ENCODE measurements around the gene LHFPL6. TPM values are rescaled to one million over a fixed set of nuclear protein-coding genes. Genes with fewer than 3 reads are reported as not detected.

LHFPL6 gene
- total RNA-seq, 1 donor from 2014 or later, result 31.7 TPM

DNA sequence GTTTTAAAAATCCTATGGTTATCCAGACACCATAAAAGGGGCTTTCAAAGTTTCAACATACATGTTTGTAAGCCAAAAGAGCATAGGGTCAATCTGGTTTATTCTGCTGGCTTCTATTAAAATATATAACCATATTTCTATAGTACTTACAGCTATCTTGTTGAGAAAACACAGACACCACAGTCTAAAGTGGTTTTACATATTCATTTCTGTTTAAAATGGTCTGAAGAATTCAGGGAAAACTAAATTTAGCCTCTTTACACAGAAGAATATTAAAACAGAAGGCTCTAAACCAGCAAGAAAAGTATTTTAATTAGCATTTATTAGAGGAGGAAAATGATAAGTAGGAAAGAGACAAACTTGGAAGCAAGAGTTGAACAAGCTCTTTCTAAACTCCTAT lies 203.9 kb downstream of the LHFPL6 start:
- Mint-ChIP-seq H3K9me3 (peaks cover 4% of the 10 kb centered on the region), H3K4me1 (ENCODE audit: unreplicated experiment) (peaks cover 12% of the 10 kb centered on the region), H3K27me3 (peaks cover 4% of the 10 kb centered on the region), H3K36me3 (no peaks in the 10 kb centered on the region), H3K27ac (no peak overlapping the region), H3K4me3 (no peak overlapping the region)
- TF ChIP-seq, protein P1, sequence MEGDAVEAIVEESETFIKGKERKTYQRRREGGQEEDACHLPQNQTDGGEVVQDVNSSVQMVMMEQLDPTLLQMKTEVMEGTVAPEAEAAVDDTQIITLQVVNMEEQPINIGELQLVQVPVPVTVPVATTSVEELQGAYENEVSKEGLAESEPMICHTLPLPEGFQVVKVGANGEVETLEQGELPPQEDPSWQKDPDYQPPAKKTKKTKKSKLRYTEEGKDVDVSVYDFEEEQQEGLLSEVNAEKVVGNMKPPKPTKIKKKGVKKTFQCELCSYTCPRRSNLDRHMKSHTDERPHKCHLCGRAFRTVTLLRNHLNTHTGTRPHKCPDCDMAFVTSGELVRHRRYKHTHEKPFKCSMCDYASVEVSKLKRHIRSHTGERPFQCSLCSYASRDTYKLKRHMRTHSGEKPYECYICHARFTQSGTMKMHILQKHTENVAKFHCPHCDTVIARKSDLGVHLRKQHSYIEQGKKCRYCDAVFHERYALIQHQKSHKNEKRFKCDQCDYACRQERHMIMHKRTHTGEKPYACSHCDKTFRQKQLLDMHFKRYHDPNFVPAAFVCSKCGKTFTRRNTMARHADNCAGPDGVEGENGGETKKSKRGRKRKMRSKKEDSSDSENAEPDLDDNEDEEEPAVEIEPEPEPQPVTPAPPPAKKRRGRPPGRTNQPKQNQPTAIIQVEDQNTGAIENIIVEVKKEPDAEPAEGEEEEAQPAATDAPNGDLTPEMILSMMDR (conservative IDR thresholded peaks at IDR 0.05), result no peak
- no peak for DNase-seq (ENCODE audit: extremely low spot score, unreplicated experiment)

DNA sequence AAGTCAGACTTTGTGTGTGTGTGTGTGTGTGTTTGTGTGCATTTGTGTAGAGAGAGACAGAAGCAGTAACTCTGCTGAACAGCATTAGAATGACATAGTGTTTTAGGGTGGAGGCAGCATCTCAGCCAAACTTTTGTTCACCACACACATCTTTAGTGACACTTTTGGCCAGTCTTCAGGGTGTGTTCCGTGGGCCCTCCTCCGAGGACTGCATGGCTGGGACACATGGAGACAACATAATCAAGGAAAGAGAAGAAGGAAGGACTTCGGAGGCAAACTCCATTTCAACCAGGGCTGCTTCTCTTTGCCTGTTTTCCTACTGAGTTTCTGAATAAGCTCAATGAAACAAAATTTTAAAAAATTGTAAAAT lies 205.1 kb downstream of the LHFPL6 start:
- Mint-ChIP-seq H3K36me3 (no peaks in the 10 kb centered on the region), H3K27ac (no peak overlapping the region), H3K9me3 (peaks cover 4% of the 10 kb centered on the region), H3K4me3 (no peak overlapping the region), H3K4me1 (ENCODE audit: unreplicated experiment) (peaks cover 8% of the 10 kb centered on the region), H3K27me3 (peaks cover 4% of the 10 kb centered on the region)
- TF ChIP-seq, protein P1 (conservative IDR thresholded peaks at IDR 0.05), result no peak
- DNase-seq (ENCODE audit: extremely low spot score, unreplicated experiment), result no peak

DNA sequence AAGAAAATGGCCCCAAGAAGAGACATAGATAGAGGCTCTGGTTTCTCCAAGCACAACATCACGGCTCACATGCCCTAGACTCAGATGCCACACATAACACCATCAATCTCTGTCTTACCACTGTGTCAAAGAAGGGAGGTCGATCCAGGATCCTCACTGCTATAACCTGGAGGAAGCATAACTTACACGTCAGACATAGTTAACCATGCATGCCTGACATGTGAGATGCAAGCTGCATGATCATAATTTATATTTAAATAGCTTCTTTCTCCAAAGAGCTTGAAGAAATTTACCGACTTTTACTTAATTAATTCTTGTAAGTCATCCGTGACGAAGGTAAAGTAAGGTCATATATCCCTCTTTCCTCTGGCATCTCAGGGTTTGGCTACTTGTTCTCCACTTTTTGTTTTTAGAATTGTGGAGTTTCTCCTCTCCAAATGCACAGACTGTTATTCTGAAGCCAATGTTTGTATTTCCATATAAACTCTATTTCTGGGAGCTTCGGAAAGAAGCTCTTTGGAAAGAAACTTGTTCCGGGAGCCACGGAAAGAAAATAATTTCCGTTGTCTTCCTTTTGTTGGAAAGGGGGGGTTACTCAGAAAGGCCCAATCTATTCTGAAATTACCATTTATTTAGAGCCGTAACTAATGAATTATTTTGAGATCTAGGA lies 205.6 kb downstream of the LHFPL6 start:
- H3K36me3 Mint-ChIP-seq, result no peaks in the 10 kb centered on the region
- H3K4me1 Mint-ChIP-seq (ENCODE audit: unreplicated experiment), result peaks cover 8% of the 10 kb centered on the region
- TF ChIP-seq, protein P1 (conservative IDR thresholded peaks at IDR 0.05), result no peak
- DNase-seq (ENCODE audit: extremely low spot score, unreplicated experiment), result no peak
- H3K4me3 Mint-ChIP-seq, result no peak overlapping the region
- no peak overlapping the region for H3K27ac Mint-ChIP-seq
- peaks cover 4% of the 10 kb centered on the region for H3K27me3 Mint-ChIP-seq
- H3K9me3 Mint-ChIP-seq, result peaks cover 4% of the 10 kb centered on the region

DNA sequence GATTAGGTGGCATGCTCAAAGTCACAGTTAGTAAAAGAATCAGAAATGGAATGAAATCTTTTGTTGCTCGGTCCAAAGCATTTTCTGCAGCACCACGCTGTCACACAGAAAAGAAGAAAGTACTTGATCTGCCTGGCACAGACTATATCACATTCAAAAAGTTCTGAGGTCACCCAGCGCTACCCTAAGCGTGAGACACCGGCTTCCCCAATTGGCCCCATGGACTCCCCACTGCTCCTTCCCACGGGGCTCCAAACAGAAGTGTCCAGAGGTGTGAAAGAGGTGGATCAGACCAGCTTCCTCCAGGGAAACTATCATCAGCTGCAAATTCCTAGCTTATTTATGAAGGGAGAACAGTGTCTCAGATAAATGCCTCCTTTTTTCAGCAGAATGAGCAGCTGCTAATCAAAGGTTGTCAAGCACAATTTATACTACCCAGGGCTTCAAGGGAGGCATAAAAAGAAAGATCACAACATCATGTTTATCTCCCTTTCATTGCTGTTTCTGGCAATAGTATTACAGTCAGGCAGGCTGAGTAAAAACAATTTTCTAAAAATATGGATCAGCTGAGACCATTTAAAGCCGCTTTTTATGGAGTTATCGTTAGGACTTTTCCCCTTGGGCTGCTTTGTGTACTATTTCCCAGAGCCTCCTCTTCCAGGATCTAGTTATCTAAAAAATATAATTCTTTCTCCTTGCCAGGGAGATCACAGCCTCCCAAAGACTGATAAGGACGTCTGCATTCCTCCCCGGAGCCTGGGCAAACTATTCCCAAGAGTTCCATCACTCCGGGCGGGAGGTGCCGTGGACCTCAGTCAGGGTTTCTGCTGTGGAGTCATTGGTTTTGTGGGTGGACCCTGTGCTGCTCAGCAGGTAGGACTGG lies 208.0 kb downstream of the LHFPL6 start:
- Mint-ChIP-seq H3K27ac (no peak overlapping the region), H3K9me3 (no peaks in the 10 kb centered on the region), H3K27me3 (peaks cover 4% of the 10 kb centered on the region), H3K4me1 (ENCODE audit: unreplicated experiment) (peaks cover 8% of the 10 kb centered on the region), H3K4me3 (no peak overlapping the region), H3K36me3 (no peaks in the 10 kb centered on the region)
- TF ChIP-seq, protein P1 (conservative IDR thresholded peaks at IDR 0.05), result no peak
- DNase-seq (ENCODE audit: extremely low spot score, unreplicated experiment), result no peak

DNA sequence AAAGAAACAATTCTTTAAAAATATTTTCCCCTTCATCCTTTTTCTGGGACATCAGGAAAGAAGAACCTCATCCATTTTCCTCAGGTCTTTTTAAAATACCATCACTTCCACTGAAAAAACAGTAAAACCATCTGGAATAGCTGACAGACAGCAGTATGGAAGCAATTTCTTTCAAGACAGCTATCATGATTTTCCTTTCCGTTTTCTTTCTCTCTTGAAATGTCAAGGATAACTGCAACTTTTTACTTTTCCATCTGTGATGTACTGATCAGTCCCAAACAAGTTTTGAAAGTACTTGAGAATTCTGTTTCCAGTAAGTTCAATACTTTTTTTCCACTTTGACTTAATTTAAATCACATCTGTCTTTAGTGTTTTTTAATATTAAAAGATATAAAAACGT lies 211.2 kb downstream of the LHFPL6 start:
- no peak for DNase-seq (ENCODE audit: extremely low spot score, unreplicated experiment)
- Mint-ChIP-seq H3K4me3 (no peak overlapping the region), H3K27me3 (peaks cover 6% of the 10 kb centered on the region), H3K36me3 (no peaks in the 10 kb centered on the region), H3K4me1 (ENCODE audit: unreplicated experiment) (peaks cover 8% of the 10 kb centered on the region), H3K27ac (no peak overlapping the region), H3K9me3 (no peaks in the 10 kb centered on the region)
- TF ChIP-seq, protein P1 (conservative IDR thresholded peaks at IDR 0.05), result no peak

Measured in type B pancreatic cell (in vitro differentiated cells).